Omental fat pad (tissue), 4 donors: ENCODE measurements around the gene ACSF2. TPM values are rescaled to one million over a fixed set of nuclear protein-coding genes. Genes with fewer than 3 reads are reported as not detected.

Source experiments
- ATAC-seq: fragments of 150-250 bp; one replicate; pipeline ENCODE4 v1.9.1; 2016; ENCODE audit warnings: mild to moderate bottlenecking, moderate library complexity; ENCODE audit not compliant: low FRiP score
- DNase-seq: peaks from one replicate; pipeline ENCODE4 v3.0.0-alpha.2; 2019; ENCODE audit warnings: low spot score
- total RNA-seq, 4 donors: library from RNA; depleted of rRNA; stranded (reverse); fragments of >200 nt; gene quantifications; one replicate each; pipeline ENCODE4 v1.1.0, GENCODE V29; 2016
- TF ChIP-seq, protein P1 (sequence below), 3 donors: fragments of 450-650 bp; IDR thresholded peaks; one replicate each; pipeline ENCODE4 v1.5.1; 2016 to 2017; ENCODE audit warnings: antibody characterized with exemption in 3 of 3, mild to moderate bottlenecking in 3 of 3, moderate library complexity in 2 of 3

The ACSF2 gene
- total RNA-seq, 4 donors from 2014 or later = 36.6 to 140 (median 65.3) TPM

DNA sequence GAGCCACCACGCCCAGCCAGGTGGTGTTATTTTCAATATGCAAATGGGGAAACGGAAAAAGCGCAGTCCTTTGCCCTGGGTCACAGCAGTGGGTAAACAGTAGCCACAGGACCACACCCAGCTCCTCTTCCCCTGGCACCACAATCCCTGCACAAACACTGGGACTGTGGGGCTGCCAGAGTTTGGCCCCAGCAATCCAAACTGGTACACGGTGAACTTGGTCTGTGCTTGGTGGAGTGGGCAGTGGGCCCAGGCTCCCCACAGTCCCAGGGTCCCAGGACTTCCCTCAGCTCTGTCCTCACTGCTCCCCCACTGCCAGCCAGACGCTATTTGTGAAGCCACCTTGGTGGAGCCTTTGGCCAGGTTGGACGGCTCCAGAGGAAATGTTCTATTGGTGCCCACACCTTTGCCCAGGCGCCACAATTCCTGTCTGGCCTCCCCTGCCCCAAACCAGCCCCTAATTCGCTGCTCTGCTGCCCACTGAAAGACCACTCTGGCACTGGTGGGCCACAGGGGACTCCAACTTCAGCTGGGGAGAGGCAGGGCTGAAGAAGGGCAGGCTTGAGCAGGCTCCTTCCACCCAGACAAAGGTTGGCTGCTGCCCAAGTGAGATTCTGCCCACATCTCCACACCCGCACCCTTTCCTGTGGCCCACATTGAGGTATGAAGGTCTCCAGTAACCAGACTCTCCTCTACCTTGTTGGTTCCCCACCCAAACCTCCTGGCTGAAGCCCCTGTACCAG is 40.5 kb downstream of the ACSF2 start:
- DNase-seq = no peak
- ATAC-seq = no peak
- TF ChIP-seq, protein P1, sequence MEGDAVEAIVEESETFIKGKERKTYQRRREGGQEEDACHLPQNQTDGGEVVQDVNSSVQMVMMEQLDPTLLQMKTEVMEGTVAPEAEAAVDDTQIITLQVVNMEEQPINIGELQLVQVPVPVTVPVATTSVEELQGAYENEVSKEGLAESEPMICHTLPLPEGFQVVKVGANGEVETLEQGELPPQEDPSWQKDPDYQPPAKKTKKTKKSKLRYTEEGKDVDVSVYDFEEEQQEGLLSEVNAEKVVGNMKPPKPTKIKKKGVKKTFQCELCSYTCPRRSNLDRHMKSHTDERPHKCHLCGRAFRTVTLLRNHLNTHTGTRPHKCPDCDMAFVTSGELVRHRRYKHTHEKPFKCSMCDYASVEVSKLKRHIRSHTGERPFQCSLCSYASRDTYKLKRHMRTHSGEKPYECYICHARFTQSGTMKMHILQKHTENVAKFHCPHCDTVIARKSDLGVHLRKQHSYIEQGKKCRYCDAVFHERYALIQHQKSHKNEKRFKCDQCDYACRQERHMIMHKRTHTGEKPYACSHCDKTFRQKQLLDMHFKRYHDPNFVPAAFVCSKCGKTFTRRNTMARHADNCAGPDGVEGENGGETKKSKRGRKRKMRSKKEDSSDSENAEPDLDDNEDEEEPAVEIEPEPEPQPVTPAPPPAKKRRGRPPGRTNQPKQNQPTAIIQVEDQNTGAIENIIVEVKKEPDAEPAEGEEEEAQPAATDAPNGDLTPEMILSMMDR (IDR thresholded peaks at IDR 0.05) = no peak

DNA sequence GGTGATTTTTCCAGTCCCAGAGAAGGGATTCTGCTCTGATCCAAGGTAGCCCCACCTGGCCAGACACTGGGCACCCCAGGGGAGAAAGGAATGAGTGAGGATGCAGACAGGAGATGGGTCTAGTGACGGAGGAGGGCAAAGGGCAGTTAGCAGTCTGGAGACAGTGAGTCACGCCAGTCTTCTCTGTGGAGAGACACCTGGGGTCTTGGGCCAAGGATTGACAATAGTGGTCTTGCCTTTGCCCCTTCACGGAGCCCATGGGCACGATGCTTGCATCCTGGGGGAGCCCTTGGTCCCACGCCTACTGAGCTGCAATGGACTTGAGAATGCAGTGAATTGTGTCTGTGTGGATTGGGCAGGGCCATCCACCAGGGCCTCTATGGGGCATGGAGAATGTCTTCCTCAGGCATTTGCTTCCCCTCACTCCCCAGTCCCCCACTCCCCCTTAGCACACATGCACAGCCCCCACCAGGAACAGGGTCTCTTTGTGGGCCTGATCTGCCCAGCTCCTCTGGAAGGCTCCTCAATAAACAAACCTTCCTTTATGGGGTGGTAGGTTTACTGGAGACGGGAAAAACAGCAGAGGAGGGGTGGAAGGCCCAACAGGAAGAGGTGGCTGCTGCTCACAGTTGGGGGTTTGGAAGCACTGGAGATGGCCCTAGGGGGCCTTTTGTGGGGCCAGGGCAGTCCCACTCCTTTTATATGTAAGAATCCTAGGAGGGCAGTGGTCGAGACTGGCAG is 41.3 kb downstream of the ACSF2 start:
- TF ChIP-seq, protein P1 (IDR thresholded peaks at IDR 0.05) = no peak
- ATAC-seq (no peak), DNase-seq (no peak)

DNA sequence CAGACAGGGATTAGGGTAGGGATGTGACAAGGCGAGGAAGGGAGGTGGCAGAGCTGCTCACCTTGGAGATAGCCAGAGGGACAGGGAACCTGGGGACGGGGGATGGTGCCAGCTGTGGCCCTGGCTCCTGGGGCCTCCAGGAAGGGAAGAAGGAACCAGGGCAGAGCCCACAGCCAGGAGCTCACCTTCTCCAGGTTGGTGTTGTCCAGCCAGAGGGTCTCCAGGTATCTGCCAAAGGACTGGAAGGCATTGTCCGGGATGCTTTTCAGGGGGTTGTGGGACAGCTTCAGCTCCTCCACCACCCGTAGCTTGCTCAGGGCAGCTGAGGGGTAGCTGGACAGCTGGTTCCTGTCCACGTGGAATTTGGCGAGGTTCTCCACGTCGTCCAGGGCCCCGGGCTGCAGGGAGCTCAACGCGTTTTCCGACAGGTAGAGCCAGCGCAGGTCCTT is 41.9 kb downstream of the ACSF2 start:
- TF ChIP-seq, protein P1 (IDR thresholded peaks at IDR 0.05) = no peak
- no peak for DNase-seq
- ATAC-seq = no peak

DNA sequence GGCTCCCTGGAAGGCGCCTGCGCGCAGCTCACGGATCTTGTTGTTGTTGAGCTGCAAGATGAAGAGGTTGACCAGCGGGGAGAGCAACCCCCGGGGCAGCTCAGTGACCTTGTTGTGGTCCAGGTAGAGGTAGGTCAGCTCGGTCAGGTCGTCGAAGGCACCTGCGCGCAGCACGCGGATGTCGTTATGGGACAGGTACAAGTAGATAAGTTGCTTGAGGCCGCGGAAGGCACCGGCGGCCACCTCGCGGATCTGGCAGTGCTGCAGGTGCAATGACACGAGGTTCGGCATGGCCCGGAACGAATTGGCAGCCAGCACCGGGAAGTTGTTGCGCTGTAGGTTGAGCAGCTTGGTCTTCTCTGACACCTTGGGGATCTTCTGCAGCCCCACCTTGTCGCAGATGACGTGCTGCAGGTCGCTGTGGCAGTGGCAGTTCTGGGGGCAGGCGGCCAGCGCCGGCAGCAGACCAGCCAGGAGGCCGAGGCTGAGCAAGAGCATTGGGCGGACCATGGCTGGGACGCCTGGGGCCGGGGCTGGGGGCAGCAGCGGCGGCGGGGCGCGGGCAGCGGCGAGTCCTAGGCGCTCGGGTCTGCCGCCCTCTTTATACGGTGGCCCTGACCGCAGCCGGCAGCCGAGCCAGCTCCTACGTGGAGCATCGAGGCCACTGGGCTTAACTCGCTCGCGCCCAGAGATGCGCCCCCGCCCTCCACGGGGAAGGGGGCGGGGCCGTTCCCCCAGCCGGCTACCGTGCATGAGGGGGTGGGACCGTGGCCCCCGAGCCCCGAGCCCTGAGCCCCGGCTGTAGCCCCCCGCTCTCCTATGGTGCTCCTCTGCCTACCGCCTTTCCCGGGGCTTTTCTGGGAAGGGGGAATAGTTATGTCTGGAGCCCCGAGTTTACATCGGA is 42.5 kb downstream of the ACSF2 start, which contains the start of gene CHAD:
CHAD (minus strand) TSS at position 577 of the 904 bp plus-strand sequence; CDS start at position 510, 67 bp downstream.
- no peak for ATAC-seq
- TF ChIP-seq, protein P1 (IDR thresholded peaks at IDR 0.05) = no peak
- no peak for DNase-seq

DNA sequence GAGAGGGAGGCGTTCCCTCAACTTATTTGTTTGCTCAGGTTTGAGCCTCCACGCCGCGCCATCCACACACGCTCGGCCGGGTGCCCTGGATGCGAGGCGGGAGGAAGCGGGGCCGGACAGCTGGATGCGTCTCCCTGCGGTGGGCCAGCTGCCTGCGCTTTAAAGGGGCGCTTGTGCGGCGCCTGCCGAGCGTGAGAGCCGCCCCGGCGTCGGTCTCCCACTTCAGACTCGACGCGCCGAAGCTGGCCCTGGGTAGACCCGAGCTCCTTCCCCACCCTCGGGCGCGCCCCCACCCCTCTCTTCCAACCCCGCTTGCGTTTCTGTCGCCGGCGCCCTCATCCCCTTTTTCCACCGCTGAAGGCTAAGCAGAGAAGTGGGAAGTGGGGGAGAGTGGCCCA is 43.2 kb downstream of the ACSF2 start:
- ATAC-seq = no peak

DNA sequence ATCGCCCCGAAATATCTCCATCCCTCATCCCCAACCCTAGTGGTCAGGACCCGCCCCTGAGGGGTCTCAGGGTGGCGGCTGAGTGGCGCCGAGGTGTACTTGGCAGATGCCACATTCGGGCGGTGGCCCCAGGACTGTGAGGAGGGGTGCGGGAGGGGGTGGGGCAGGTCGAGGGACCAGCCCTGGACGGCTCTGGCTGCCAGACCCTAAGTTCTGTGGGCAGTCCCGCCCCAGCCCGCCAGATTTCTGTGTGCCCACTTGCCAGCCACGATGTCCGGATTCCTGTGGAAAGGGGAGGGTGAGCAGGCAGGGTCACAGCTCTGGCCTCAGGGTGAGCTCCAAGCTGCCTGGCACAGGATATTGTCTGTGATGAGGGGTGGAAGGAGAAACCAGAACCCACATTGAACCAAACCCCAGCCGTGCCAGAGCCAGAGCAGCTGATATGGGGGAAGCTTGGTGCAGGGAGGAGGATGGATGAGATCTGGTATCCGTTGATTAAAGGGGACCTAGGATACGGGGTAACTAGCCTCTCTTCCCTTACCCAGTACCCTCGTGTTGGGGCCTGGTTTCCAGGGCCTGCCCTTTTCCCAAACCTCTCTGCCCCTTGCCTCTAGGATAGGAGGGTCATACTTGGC is 43.8 kb downstream of the ACSF2 start:
- TF ChIP-seq, protein P1 (IDR thresholded peaks at IDR 0.05) = no peak
- no peak for DNase-seq
- no peak for ATAC-seq

More for the DNA sequence above, 43.2 kb downstream of the ACSF2 start:
- DNase-seq = no peak
- TF ChIP-seq, protein P1 (IDR thresholded peaks at IDR 0.05) = no peak
